HepG2 (cell line): Measurements from ENCODE around the gene DDX28. TPM values are rescaled to one million over a fixed set of nuclear protein-coding genes. Genes with fewer than 3 reads are reported as not detected.
A peak's percentile ranks its signal among the peaks of the same experiment; 100 is the strongest.

Experiments used
- BHLHE40 ChIP-seq: IDR thresholded peaks from 2 replicates; pipeline ENCODE4 v1.6.1; 2011; ENCODE audit warnings: low read length, improper control_type of control experiment
- FOXM1 ChIP-seq: sonication (generic); formaldehyde crosslinking; IDR thresholded peaks from 2 replicates; pipeline ENCODE4 v1.5.0; 2020; ENCODE audit warnings: missing genetic modification reagents
- IKZF5 ChIP-seq: IDR thresholded peaks from 2 replicates; pipeline ENCODE4 v1.6.1; 2018; ENCODE audit warnings: missing genetic modification reagents, mild to moderate bottlenecking, missing compliant biosample characterization
- IRF2 ChIP-seq: IDR thresholded peaks from 2 replicates; pipeline ENCODE4 v1.6.1; 2018; ENCODE audit warnings: missing genetic modification reagents, missing compliant biosample characterization
- KAT2B ChIP-seq: fragments of 150-350 bp; IDR thresholded peaks from 2 replicates; pipeline ENCODE4 v1.6.1; 2014; ENCODE audit warnings: low read depth, low read length, borderline replicate concordance
- KAT7 ChIP-seq: IDR thresholded peaks from 2 replicates; pipeline ENCODE4 v1.6.1; 2018; ENCODE audit warnings: borderline replicate concordance, missing compliant biosample characterization
- MAFG ChIP-seq: sonication (generic); formaldehyde crosslinking; IDR thresholded peaks from 2 replicates; pipeline ENCODE4 v1.5.1; 2020; ENCODE audit warnings: mild to moderate bottlenecking, missing genetic modification reagents
- MXD1 ChIP-seq: sonication (generic); formaldehyde crosslinking; IDR thresholded peaks from 2 replicates; pipeline ENCODE4 v1.4.0; 2020; ENCODE audit warnings: mild to moderate bottlenecking, missing genetic modification reagents
- NKX3-1 ChIP-seq: sonication (generic); formaldehyde crosslinking; IDR thresholded peaks from 2 replicates; pipeline ENCODE4 v1.5.0; 2020; ENCODE audit warnings: missing genetic modification reagents
- NPAS2 ChIP-seq: sonication (generic); formaldehyde crosslinking; IDR thresholded peaks from 2 replicates; pipeline ENCODE4 v1.8.0; 2022; ENCODE audit warnings: mild to moderate bottlenecking, missing genetic modification reagents, borderline replicate concordance
- RFX1 ChIP-seq: fragments of 450-650 bp; IDR thresholded peaks from 2 replicates; pipeline ENCODE4 v1.6.1; 2017
- RORA ChIP-seq: sonication (generic); formaldehyde crosslinking; IDR thresholded peaks from 2 replicates; pipeline ENCODE4 v1.5.0; 2020; ENCODE audit warnings: mild to moderate bottlenecking, missing genetic modification reagents, moderate library complexity
- SAP130 ChIP-seq: IDR thresholded peaks from 2 replicates; pipeline ENCODE4 v1.6.1; 2016; ENCODE audit warnings: low read depth
- SIN3A ChIP-seq: IDR thresholded peaks from 2 replicates; pipeline ENCODE4 v1.6.1; 2011; ENCODE audit warnings: low read depth, mild to moderate bottlenecking, control low read depth, low read length, borderline replicate concordance
- TEAD2 ChIP-seq: sonication (generic); formaldehyde crosslinking; IDR thresholded peaks from 2 replicates; pipeline ENCODE4 v1.9.0; 2021; ENCODE audit warnings: missing genetic modification reagents
- THYN1 ChIP-seq: sonication (generic); formaldehyde crosslinking; IDR thresholded peaks from 2 replicates; pipeline ENCODE4 v1.8.1; 2023; ENCODE audit warnings: low read depth, mild to moderate bottlenecking, moderate library complexity, missing genetic modification reagents, borderline replicate concordance
- YEATS4 ChIP-seq: sonication (generic); formaldehyde crosslinking; IDR thresholded peaks from 2 replicates; pipeline ENCODE4 v1.4.0; 2020; ENCODE audit warnings: missing genetic modification reagents, borderline replicate concordance
- ZBTB4 ChIP-seq: sonication (generic); formaldehyde crosslinking; IDR thresholded peaks from 2 replicates; pipeline ENCODE4 v1.4.0; 2020; ENCODE audit warnings: missing genetic modification reagents, mild to moderate bottlenecking, borderline replicate concordance
- ZFP1 ChIP-seq: IDR thresholded peaks from 2 replicates; pipeline ENCODE4 v1.6.1; 2016
- ZNF3 ChIP-seq: IDR thresholded peaks from 2 replicates; pipeline ENCODE4 v1.7.0; 2017; ENCODE audit warnings: inconsistent platforms
- ZNF326 ChIP-seq: sonication (generic); formaldehyde crosslinking; IDR thresholded peaks from 2 replicates; pipeline ENCODE4 v1.4.0; 2020; ENCODE audit warnings: missing genetic modification reagents, borderline replicate concordance
- ZNF512B ChIP-seq: sonication (generic); formaldehyde crosslinking; IDR thresholded peaks from 2 replicates; pipeline ENCODE4 v1.5.1; 2020; ENCODE audit warnings: missing genetic modification reagents, mild to moderate bottlenecking, borderline replicate concordance
- ZNF619 ChIP-seq: sonication (generic); formaldehyde crosslinking; IDR thresholded peaks from 2 replicates; pipeline ENCODE4 v1.4.0; 2020; ENCODE audit warnings: mild to moderate bottlenecking, missing genetic modification reagents
- polyA plus RNA-seq, 8 experiments: library from polyadenylated mRNA; depleted of rRNA in 3 of 8; stranded (reverse) in 7 of 8; unstranded in 1 of 8; fragments of >200 nt; fragmentation: Illumina TruSeq in 4 of 8; extraction: Trizol in 4 of 8; gene quantifications; 2 replicates each; pipeline versions ENCODE4 v1.2.1 to v1.2.3, GENCODE V29; 2011 to 2016; ENCODE audit warnings: low read depth in 4 of 8, missing spikeins in 1 of 8, mixed read lengths in 1 of 8; ENCODE audit not compliant: insufficient read depth in 1 of 8
- total RNA-seq, 5 experiments: library from RNA; depleted of rRNA; stranded (reverse); fragments of >200 nt; fragmentation: Illumina TruSeq; extraction: Trizol; gene quantifications; 2 replicates each; pipeline ENCODE4 v1.2.3, GENCODE V29; 2016; ENCODE audit warnings: low read depth in 1 of 5

The DDX28 gene
- total and polyA plus RNA-seq, 2 of the 13 experiments (the other 11 are each of a cell fraction or from before 2014, with no cell fraction given): 14.1 to 16.4 TPM

- TF ChIP-seq IKZF5: peak; percentile 95
- 0 out of 2 replicates have a peak, but pooled peaks have one; percentile 5 for TF ChIP-seq KAT2B
- peak; percentile 92; the same call in 1 of the 2 replicates for TF ChIP-seq SIN3A
- peak; percentile 59; the same call in 1 of the 2 replicates for TF ChIP-seq ZNF619
- peak; percentile 99 for TF ChIP-seq KAT7
- TF ChIP-seq ZNF3 (CRISPR knock-in tag): no peak
- peak; percentile 96 for TF ChIP-seq YEATS4 (CRISPR knock-in tag)
- TF ChIP-seq ZNF326: no peak
- TF ChIP-seq ZFP1 (CRISPR knock-in tag): peak; percentile 22; the same call in 1 of the 2 replicates
- TF ChIP-seq THYN1 (CRISPR knock-in tag): 0 out of 2 replicates have a peak, but pooled peaks have one; percentile 77
- no peak for TF ChIP-seq RFX1
- no peak for TF ChIP-seq NPAS2 (CRISPR knock-in tag)
- TF ChIP-seq ZBTB4 (CRISPR knock-in tag): peak; percentile 54
- TF ChIP-seq RORA (CRISPR knock-in tag): no peak
- TF ChIP-seq IRF2: peak; percentile 95
- TF ChIP-seq TEAD2 (CRISPR knock-in tag): 0 out of 2 replicates have a peak, but pooled peaks have one; percentile 22
- TF ChIP-seq NKX3-1 (CRISPR knock-in tag): peak; percentile 44
- 0 out of 2 replicates have a peak, but pooled peaks have one; percentile 29 for TF ChIP-seq FOXM1 (CRISPR knock-in tag)
- TF ChIP-seq MXD1 (CRISPR knock-in tag): peak; percentile 97
- 0 out of 2 replicates have a peak, but pooled peaks have one; percentile 25 for TF ChIP-seq BHLHE40
- no peak; the same call in 1 of the 2 replicates for TF ChIP-seq ZNF512B
- no peak for TF ChIP-seq MAFG (CRISPR knock-in tag)
- TF ChIP-seq SAP130: peak; percentile 99
Observed at GRCh38 chr16:68022728-68023537, at the start of gene DDX28, which contains the start of gene DUS2 (continued).
